GM12892 (cell line): Measurements from ENCODE around the gene MED16.

Experiments
- POLR2A ChIP-seq: IDR thresholded peaks from 2 replicates; pipeline ENCODE4 v1.6.1; 2011; ENCODE audit warnings: low read depth, low read length, control low read depth
- POLR2AphosphoS5 ChIP-seq: IDR thresholded peaks from 2 replicates; pipeline ENCODE4 v1.6.1; 2011; ENCODE audit warnings: low read depth, low read length, control low read depth

GRCh38 chr19:881385-882071 lies 11.5 kb downstream of the MED16 start:
- TF ChIP-seq POLR2AphosphoS5 (no peak), POLR2A (no peak)
